Erythroblast (primary cell): Measurements from ENCODE around the gene ADARB1.

Experiments
- GATA1 ChIP-seq: IDR thresholded peaks from 2 replicates; pipeline ENCODE4 v1.6.1; 2011; ENCODE audit warnings: low read depth, mild to moderate bottlenecking, control low read depth, low read length, moderate library complexity
- POLR2A ChIP-seq: IDR thresholded peaks from 2 replicates; pipeline ENCODE4 v1.6.1; 2011; ENCODE audit warnings: mild to moderate bottlenecking, low read length

DNA sequence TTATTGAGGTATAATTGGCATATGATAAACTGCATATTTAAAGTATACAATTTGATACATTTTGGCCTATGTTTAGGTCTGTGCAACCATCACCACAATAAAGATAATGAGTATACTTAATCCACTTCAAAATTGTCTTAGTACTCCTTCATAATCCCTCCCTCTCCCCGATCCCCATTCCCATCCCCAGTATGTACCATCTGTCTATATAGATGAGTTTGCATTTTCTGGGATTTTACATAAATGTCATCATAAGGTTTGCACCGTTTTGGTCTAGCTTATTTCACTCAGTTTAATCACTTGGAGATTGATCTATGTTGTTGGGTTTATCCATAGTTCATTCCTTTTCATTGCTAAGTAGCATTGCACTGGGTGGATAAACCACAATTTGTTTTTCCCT lies 139.0 kb downstream of the ADARB1 start:
- TF ChIP-seq POLR2A, result no peak
- TF ChIP-seq GATA1, result no peak
